Measurements from ENCODE around the gene ALDH1L1. TPM values are rescaled to one million over a fixed set of nuclear protein-coding genes. Genes with fewer than 3 reads are reported as not detected.

Gene ALDH1L1
- total RNA-seq, 4 donors from 2014 or later, result 2.3 to 8.1 (median 6.0) TPM

- no peak overlapping the region for H3K4me3 ChIP-seq (ENCODE audit: low read depth, poor library complexity, severe bottlenecking)
- TF ChIP-seq POLR2A (IDR thresholded peaks at IDR 0.05), result no peak
- TF ChIP-seq, protein P1, sequence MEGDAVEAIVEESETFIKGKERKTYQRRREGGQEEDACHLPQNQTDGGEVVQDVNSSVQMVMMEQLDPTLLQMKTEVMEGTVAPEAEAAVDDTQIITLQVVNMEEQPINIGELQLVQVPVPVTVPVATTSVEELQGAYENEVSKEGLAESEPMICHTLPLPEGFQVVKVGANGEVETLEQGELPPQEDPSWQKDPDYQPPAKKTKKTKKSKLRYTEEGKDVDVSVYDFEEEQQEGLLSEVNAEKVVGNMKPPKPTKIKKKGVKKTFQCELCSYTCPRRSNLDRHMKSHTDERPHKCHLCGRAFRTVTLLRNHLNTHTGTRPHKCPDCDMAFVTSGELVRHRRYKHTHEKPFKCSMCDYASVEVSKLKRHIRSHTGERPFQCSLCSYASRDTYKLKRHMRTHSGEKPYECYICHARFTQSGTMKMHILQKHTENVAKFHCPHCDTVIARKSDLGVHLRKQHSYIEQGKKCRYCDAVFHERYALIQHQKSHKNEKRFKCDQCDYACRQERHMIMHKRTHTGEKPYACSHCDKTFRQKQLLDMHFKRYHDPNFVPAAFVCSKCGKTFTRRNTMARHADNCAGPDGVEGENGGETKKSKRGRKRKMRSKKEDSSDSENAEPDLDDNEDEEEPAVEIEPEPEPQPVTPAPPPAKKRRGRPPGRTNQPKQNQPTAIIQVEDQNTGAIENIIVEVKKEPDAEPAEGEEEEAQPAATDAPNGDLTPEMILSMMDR (IDR thresholded peaks at IDR 0.05), result no peak
- WGBS, 2 donors, result 88 to 89% methylated on average over 12 to 15 of the region's 15 CpGs
- intact Hi-C loops (cut with DNase I; ENCODE audit: low total_unique reads), result loop anchor here (10.0 kb wide), 1 partner anchor 247 kb away; the partner anchor contains the start of gene CFAP100
- peak in 1 of 2 donors; percentile 70 for DNase-seq (ENCODE audit: low spot score in 2 of 2)
Measured at GRCh38 chr3:126147932-126148683, 32.3 kb downstream of the ALDH1L1 start.

DNA sequence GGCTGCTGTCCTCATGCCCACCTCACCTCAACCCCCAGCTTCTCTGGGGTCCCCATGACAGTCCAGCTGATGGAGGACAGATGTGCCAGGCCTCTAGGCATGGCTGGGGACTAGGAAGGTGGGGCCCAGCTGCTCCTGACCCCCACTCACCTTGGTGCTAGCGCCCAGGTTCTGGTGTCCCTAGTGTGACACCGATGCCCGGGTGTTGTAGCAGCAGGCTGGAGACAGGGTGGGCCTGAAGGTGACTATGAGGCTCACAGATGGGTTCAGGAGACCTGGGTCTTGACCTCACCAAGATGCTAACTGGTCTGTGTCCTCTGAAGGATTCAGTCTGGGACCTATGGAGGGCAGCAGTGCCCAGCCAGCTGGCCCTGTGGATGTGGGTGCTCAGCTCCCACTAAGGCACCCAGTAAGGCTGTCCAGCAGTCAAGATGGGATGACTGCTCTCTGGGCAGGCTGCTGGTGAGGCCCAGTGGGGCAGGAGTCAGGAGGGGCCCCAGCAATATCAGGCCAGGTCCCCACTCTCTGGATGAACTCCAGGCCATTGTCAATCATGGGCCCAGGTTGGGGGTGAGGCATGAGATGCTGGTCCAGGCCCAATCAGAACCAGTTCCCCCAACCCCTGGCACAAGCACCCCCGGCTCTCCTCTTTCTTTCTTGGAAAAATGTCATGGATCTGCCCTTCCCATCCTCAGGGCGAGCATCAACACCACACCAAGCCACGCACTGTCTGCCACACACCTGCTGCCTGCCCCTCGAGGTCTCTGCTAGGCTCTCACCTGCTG, 33.0 kb downstream of the ALDH1L1 start:
- WGBS, 2 donors, result 86 to 99% methylated on average over 6 to 7 of the region's 7 CpGs
- intact Hi-C loops (cut with DNase I; ENCODE audit: low total_unique reads), result loop anchor here (10.0 kb wide), 1 partner anchor 247 kb away; the partner anchor contains the start of gene CFAP100
- H3K4me3 ChIP-seq (ENCODE audit: low read depth, poor library complexity, severe bottlenecking), result no peak overlapping the region
- peak in 1 of 2 donors; percentile 72 for DNase-seq (ENCODE audit: low spot score in 2 of 2)
- no peak for TF ChIP-seq POLR2A (IDR thresholded peaks at IDR 0.05)
- TF ChIP-seq, protein P1 (IDR thresholded peaks at IDR 0.05), result no peak

GRCh38 chr3:126146525-126147146, 33.8 kb downstream of the ALDH1L1 start:
- WGBS, 2 donors, result 90 to 94% methylated on average over 6 of the region's 6 CpGs
- no peak overlapping the region for H3K4me3 ChIP-seq (ENCODE audit: low read depth, poor library complexity, severe bottlenecking)
- TF ChIP-seq POLR2A (IDR thresholded peaks at IDR 0.05), result no peak
- TF ChIP-seq, protein P1 (IDR thresholded peaks at IDR 0.05), result no peak
- intact Hi-C loops (cut with DNase I; ENCODE audit: low total_unique reads), result loop anchor here (10.0 kb wide), 1 partner anchor 248 kb away; the partner anchor contains the start of gene CFAP100
- peak in 1 of 2 donors; percentile 80 for DNase-seq (ENCODE audit: low spot score in 2 of 2)

- intact Hi-C loops (cut with DNase I; ENCODE audit: low total_unique reads), result loop anchor here (10.0 kb wide), 1 partner anchor 249 kb away; the partner anchor contains the start of gene CFAP100
- H3K4me3 ChIP-seq (ENCODE audit: low read depth, poor library complexity, severe bottlenecking), result no peak overlapping the region
- TF ChIP-seq, protein P1 (IDR thresholded peaks at IDR 0.05), result no peak
- TF ChIP-seq POLR2A (IDR thresholded peaks at IDR 0.05), result no peak
- peak in 1 of 2 donors; percentile 65 for DNase-seq (ENCODE audit: low spot score in 2 of 2)
- 71 to 86% methylated on average over 4 of the region's 4 CpGs for WGBS, 2 donors
Measured at GRCh38 chr3:126146034-126146433, 34.4 kb downstream of the ALDH1L1 start.

GRCh38 chr3:126142652-126143051, 37.7 kb downstream of the ALDH1L1 start:
- intact Hi-C loops (cut with DNase I; ENCODE audit: low total_unique reads), result loop anchor here (10.0 kb wide), 1 partner anchor 252 kb away; the partner anchor contains the start of gene CFAP100
- 43 to 52% methylated on average over 3 of the region's 3 CpGs for WGBS, 2 donors
- peak in 1 of 2 donors; percentile 70 for DNase-seq (ENCODE audit: low spot score in 2 of 2)
- no peak for TF ChIP-seq POLR2A (IDR thresholded peaks at IDR 0.05)
- TF ChIP-seq, protein P1 (IDR thresholded peaks at IDR 0.05), result no peak
- no peak overlapping the region for H3K4me3 ChIP-seq (ENCODE audit: low read depth, poor library complexity, severe bottlenecking)
